ENCODE measurements around the gene ANXA3. TPM values are rescaled to one million over a fixed set of nuclear protein-coding genes. Genes with fewer than 3 reads are reported as not detected.
A peak's percentile ranks its signal among the peaks of the same experiment; 100 is the strongest.

ANXA3 gene
- total and polyA plus RNA-seq, 2 experiments from 2014 or later = 194 to 198 TPM

DNA sequence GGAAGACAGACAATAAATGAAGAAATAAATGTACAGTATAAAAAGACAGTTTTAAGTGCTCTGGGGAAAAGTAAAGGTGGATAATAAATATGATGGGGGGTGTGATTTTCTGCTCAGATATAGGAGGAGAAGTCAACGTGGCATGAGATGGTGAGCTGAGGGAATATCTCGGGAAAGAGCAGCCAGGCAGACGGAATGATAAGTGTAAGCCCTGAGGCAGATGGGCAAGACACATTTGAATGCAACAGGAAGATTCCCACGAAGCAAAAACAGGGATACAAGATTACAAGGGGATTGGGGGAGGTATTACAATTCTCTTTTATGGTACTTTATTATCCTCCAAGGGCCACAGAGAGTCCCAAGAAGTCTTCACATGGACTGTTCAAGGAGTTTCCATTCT lies 11.1 kb downstream of the ANXA3 start:
- Histone ChIP-seq H3K9me3 (ENCODE audit: low read depth) (no peaks in the 10 kb centered on the region), H3K79me2 (peaks cover 19% of the 10 kb centered on the region), H3K4me2 (peak overlapping the region; percentile 24), H3K36me3 (replicated peaks; ENCODE audit: insufficient read depth, low read depth) (no peaks in the 10 kb centered on the region), H3K4me3 (no peak overlapping the region), H4K20me1 (ENCODE audit: insufficient read depth, poor library complexity, severe bottlenecking) (no peaks in the 10 kb centered on the region), H2AFZ (no peak overlapping the region), H3K27ac (peak overlapping the region; percentile 72), H3K9me2 (replicated peaks; ENCODE audit: insufficient read depth) (no peaks in the 10 kb centered on the region), H3K4me1 (ENCODE audit: insufficient read depth) (peaks cover 68% of the 10 kb centered on the region), H3K27me3 (no peaks in the 10 kb centered on the region)
- WGBS (ENCODE audit: low lambda C conversion rate, missing lambda C conversion rate) = 43% methylated on average over 4 of the region's 4 CpGs
- no peak for DNase-seq (ENCODE audit: low spot score)
- TF ChIP-seq EZH2phosphoT487 (IDR thresholded peaks at IDR 0.05; ENCODE audit: low read depth, severe bottlenecking, unreplicated experiment) = no peak
- TF ChIP-seq EZH2 (IDR thresholded peaks at IDR 0.05; ENCODE audit: borderline replicate concordance) = no peak
- TF ChIP-seq, protein P1, sequence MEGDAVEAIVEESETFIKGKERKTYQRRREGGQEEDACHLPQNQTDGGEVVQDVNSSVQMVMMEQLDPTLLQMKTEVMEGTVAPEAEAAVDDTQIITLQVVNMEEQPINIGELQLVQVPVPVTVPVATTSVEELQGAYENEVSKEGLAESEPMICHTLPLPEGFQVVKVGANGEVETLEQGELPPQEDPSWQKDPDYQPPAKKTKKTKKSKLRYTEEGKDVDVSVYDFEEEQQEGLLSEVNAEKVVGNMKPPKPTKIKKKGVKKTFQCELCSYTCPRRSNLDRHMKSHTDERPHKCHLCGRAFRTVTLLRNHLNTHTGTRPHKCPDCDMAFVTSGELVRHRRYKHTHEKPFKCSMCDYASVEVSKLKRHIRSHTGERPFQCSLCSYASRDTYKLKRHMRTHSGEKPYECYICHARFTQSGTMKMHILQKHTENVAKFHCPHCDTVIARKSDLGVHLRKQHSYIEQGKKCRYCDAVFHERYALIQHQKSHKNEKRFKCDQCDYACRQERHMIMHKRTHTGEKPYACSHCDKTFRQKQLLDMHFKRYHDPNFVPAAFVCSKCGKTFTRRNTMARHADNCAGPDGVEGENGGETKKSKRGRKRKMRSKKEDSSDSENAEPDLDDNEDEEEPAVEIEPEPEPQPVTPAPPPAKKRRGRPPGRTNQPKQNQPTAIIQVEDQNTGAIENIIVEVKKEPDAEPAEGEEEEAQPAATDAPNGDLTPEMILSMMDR (IDR thresholded peaks at IDR 0.05; ENCODE audit: poor library complexity) = no peak

DNA sequence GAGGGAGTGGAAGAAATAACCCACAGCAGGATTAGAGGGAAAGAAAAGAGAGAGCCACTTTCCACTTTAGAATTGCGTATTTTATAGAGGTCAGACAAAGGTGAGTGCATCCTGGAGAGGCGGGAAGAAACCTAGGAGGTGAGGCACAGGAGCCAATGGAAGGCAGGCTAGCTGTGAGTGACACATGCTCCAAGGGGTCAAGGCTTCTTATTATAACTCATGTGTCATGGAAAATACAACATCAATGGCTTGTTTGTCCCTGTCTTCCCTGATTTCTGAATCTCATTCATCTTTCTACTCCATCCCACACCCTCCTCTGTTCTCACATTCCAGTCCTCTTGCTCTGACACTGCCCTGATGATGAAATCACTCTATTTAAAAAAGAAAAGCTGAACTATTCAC lies 14.4 kb downstream of the ANXA3 start:
- Histone ChIP-seq H3K4me1 (ENCODE audit: insufficient read depth) (peaks cover 64% of the 10 kb centered on the region), H3K4me3 (no peak overlapping the region), H3K4me2 (no peak overlapping the region), H3K9me2 (replicated peaks; ENCODE audit: insufficient read depth) (no peaks in the 10 kb centered on the region), H3K79me2 (peaks cover 27% of the 10 kb centered on the region), H3K9me3 (ENCODE audit: low read depth) (no peaks in the 10 kb centered on the region), H2AFZ (no peak overlapping the region), H3K27ac (peak overlapping the region; percentile 97), H3K27me3 (no peaks in the 10 kb centered on the region), H4K20me1 (ENCODE audit: insufficient read depth, poor library complexity, severe bottlenecking) (no peaks in the 10 kb centered on the region), H3K36me3 (replicated peaks; ENCODE audit: insufficient read depth, low read depth) (no peaks in the 10 kb centered on the region)
- DNase-seq (ENCODE audit: low spot score) = peak; percentile 69
- TF ChIP-seq EZH2 (IDR thresholded peaks at IDR 0.05; ENCODE audit: borderline replicate concordance) = no peak
- no peak for TF ChIP-seq EZH2phosphoT487 (IDR thresholded peaks at IDR 0.05; ENCODE audit: low read depth, severe bottlenecking, unreplicated experiment)
- TF ChIP-seq, protein P1 (IDR thresholded peaks at IDR 0.05; ENCODE audit: poor library complexity) = no peak
- WGBS (ENCODE audit: low lambda C conversion rate, missing lambda C conversion rate) = 49% methylated on average over 2 of the region's 2 CpGs

- H2AFZ ChIP-seq = no peak overlapping the region
- 61% methylated on average over 8 of the region's 8 CpGs for WGBS (ENCODE audit: low lambda C conversion rate, missing lambda C conversion rate)
- H3K4me3 ChIP-seq = no peak overlapping the region
- H3K9me3 ChIP-seq (ENCODE audit: low read depth) = no peaks in the 10 kb centered on the region
- H3K27me3 ChIP-seq = no peaks in the 10 kb centered on the region
- H3K4me1 ChIP-seq (ENCODE audit: insufficient read depth) = peaks cover 55% of the 10 kb centered on the region
- H3K36me3 ChIP-seq (replicated peaks; ENCODE audit: insufficient read depth, low read depth) = no peaks in the 10 kb centered on the region
- H3K9me2 ChIP-seq (replicated peaks; ENCODE audit: insufficient read depth) = no peaks in the 10 kb centered on the region
- H3K79me2 ChIP-seq = peaks cover 35% of the 10 kb centered on the region
- peak overlapping the region; percentile 51 for H3K4me2 ChIP-seq
- H3K27ac ChIP-seq = peak overlapping the region; percentile 97
- DNase-seq (ENCODE audit: low spot score) = no peak
- no peak for TF ChIP-seq EZH2 (IDR thresholded peaks at IDR 0.05; ENCODE audit: borderline replicate concordance)
- no peak for TF ChIP-seq EZH2phosphoT487 (IDR thresholded peaks at IDR 0.05; ENCODE audit: low read depth, severe bottlenecking, unreplicated experiment)
- TF ChIP-seq, protein P1 (IDR thresholded peaks at IDR 0.05; ENCODE audit: poor library complexity) = no peak
- no peaks in the 10 kb centered on the region for H4K20me1 ChIP-seq (ENCODE audit: insufficient read depth, poor library complexity, severe bottlenecking)
Observed at GRCh38 chr4:78566834-78567499, 15.4 kb downstream of the ANXA3 start.

Data from hepatocyte (in vitro differentiated cells).